ENCODE measurements around the gene NPC1L1.

DNA sequence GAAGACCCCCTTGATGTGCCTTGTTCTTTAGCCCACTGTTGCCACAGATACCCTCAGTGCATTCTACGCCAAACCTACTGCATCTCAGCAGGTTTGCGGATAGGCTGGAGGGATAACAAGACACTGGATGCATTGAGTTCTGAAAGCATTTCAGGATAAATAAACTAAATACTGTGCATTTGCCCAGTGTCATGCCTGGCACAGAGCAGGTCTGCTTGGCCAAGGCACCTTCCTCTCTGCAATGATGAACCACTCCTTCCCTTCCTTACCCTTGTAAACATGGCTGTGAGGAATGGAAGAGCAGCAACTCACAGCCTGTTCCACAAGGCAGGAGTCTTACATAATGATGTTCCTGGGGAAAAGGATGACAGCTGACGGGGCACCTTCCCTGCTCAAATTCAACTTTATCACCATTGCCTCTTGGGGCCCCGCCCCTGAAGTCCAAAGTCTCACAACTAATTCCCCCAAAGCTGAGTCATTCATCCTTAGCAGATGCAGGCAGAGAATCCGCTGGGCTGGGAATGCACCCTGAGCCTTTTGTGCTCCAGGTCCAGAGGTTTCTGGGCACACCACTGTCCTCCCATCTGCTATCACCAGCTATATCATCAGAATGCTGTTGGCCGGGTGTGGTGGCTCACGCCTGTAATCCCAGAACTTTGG lies 21.0 kb upstream of the NPC1L1 start:
- TF ChIP-seq POLR2AphosphoS5 (IDR thresholded peaks at IDR 0.05; ENCODE audit: low read depth) (no peak; the same call in 1 of the 2 replicates), SPI1 (IDR thresholded peaks at IDR 0.05; ENCODE audit: borderline replicate concordance, low read depth) (no peak)
- TF ChIP-seq, protein P1, sequence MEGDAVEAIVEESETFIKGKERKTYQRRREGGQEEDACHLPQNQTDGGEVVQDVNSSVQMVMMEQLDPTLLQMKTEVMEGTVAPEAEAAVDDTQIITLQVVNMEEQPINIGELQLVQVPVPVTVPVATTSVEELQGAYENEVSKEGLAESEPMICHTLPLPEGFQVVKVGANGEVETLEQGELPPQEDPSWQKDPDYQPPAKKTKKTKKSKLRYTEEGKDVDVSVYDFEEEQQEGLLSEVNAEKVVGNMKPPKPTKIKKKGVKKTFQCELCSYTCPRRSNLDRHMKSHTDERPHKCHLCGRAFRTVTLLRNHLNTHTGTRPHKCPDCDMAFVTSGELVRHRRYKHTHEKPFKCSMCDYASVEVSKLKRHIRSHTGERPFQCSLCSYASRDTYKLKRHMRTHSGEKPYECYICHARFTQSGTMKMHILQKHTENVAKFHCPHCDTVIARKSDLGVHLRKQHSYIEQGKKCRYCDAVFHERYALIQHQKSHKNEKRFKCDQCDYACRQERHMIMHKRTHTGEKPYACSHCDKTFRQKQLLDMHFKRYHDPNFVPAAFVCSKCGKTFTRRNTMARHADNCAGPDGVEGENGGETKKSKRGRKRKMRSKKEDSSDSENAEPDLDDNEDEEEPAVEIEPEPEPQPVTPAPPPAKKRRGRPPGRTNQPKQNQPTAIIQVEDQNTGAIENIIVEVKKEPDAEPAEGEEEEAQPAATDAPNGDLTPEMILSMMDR (IDR thresholded peaks at IDR 0.05; ENCODE audit: insufficient read depth, low read length) = no peak
